Measurements from ENCODE around the gene TRIM8.

Gene TRIM8

DNA sequence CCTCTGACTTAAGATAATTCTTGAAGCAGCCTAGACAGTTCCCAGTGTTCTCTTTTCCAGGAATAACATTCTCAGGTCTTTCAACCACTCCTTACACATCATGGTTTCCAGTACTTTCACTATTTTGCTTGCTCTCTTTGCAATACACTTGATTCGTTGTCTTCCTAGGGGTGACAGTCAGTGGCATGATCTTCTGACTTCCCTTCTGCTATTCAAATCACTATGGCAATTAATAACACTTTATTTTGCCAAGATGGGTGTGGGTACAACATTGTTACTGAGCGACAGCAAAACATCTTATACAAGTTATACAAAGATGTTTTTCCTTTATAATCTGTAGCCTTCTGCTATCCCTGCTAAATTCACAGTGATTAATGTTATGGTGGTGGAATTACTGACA lies 54.6 kb downstream of the TRIM8 start:
- DNase-seq (ENCODE audit: low read depth in 2 of 2): no peak

DNA sequence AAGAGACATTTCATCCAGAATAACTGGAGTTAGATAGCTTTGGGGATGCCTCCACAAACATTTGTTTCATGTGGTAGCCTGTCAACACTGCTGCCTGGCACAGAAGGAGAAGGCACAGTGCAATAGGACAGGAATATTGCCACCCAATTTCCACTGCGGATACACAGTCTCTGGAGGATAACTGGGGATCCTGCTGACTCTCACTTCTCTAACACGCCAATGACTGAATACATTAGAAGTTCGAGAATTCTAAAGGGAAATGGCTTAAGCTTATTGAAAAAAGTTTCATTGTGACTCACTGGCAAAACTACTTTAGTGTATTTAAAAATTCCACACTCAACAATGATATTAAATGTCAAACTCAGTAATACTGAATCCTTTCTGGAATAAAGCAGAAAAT lies 57.0 kb downstream of the TRIM8 start:
- no peak for DNase-seq (ENCODE audit: low read depth in 2 of 2)

DNA sequence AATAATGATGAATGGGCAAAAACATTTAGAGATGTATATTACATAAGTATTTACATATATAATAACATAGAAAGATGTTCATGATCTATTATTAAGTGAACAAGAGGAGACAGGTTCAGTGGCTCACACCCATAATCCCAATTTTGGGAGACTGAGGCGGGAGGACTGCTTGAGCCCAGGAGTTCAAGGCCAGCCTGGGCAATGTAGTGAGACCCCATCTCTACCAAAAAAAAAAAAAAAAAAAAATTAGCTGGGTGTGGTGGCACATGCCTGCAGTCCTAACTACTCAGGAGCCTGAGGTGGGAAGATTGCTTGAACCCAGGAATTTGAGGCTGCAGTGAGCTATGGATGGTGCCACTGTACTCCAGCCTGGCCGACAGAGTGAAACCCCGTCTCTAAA lies 57.5 kb downstream of the TRIM8 start:
- no peak for DNase-seq (ENCODE audit: low read depth in 2 of 2)

DNA sequence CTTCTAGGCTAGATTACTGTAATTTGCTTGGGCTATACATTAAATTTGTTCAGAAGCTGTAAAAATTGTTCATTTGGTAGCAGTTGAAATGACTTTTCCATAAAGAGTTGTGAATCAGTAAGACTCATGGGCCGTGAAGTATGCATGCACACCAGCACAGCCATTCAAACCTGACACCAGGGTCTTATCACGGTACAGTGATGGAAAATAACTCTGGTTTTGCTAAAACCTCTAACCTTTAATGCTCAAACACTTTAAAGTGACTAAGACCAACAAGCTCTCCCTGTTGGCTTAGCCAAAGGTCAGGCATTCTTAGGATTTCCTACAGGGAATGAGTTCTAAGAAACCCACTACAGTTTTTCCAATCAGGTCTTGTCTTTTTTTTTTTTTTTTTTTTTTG lies 58.5 kb downstream of the TRIM8 start:
- DNase-seq (ENCODE audit: low read depth in 2 of 2): no peak

DNA sequence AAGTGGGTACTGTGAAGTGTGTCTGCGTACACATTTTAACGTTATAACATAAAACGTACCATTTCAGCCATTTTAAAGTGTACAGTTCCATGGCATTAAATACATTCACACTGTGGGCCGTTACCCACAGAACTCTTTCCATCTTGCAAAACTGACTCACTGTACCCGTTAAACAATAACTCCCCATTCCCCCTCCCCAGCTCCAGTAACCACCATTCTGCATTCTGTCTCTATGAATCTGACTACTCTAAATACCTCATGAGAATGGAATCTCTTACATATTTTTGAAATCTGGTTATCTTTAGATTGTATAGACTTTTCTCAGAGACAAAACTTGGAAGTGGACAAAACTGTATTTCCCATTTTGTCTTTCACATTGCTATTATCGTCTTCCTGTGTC lies 60.6 kb downstream of the TRIM8 start:
- no peak for DNase-seq (ENCODE audit: low read depth in 2 of 2)

DNA sequence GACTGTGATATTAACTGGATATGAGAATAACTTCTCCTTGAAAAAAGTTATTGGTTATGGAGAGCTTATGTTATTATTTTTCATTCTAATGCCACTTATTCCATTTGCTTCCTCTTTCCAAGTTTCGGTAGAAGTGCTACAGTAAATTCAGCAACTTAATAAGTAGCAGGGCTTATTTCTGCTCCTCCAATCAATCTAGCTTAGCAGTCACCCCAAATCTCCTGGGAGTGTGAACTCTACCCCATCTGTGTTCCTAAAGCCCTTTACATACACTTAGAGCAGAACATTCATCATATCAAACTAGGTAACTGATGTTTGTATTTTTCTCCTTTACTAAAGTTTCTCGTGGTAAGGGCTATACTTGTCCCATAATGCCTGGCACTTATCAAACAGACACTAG lies 61.3 kb downstream of the TRIM8 start:
- no peak for DNase-seq (ENCODE audit: low read depth in 2 of 2)

Measured in stimulated activated CD4-positive, alpha-beta T cell treated with anti-CD3 and anti-CD28 coated beads, Interleukin-12 subunit alpha, Interleukin-12 subunit beta, amount 100 ng/mL, for 24 hours (primary cell).